Left ventricle myocardium inferior (tissue), 1 donor: ENCODE measurements around the gene VPS13D. TPM values are rescaled to one million over a fixed set of nuclear protein-coding genes. Genes with fewer than 3 reads are reported as not detected.

Source experiments
- DNase-seq: peaks from one replicate; pipeline ENCODE4 v3.0.0-alpha.2; 2020
- H3K27ac ChIP-seq: fragments of 200-600 bp; replicated peaks from 2 replicates; pipeline ENCODE4 v1.8.0; 2021
- H3K27me3 ChIP-seq: fragments of 200-600 bp; 2 replicates; pipeline ENCODE4 v1.8.0; 2021; ENCODE audit warnings: low read depth
- H3K36me3 ChIP-seq: fragments of 200-600 bp; 2 replicates; pipeline ENCODE4 v1.8.0; 2021
- H3K4me1 ChIP-seq: fragments of 200-600 bp; 2 replicates; pipeline ENCODE4 v1.8.0; 2021
- H3K4me3 ChIP-seq: fragments of 200-600 bp; 2 replicates; pipeline ENCODE4 v1.8.0; 2021; ENCODE audit warnings: mild to moderate bottlenecking, moderate library complexity
- H3K9me3 ChIP-seq: fragments of 200-600 bp; replicated peaks from 2 replicates; pipeline ENCODE4 v1.8.0; 2021
- intact Hi-C: fragments of 100-400 bp; cut with micrococcal nuclease; formaldehyde crosslinking; loops from one replicate; pipeline ENCODE4 v1.11.0; 2022
- total RNA-seq: library from RNA; stranded (reverse); fragmentation: NEBNext Ultra II Directional; extraction: Animal tissue kit (Norgen Biotek cat#: 25700); gene quantifications from one replicate; pipeline ENCODE4 v1.2.1, GENCODE V29; 2021
- TF ChIP-seq, protein P1 (sequence below): fragments of 200-600 bp; IDR thresholded peaks from 2 replicates; pipeline ENCODE4 v1.8.0; 2021; ENCODE audit warnings: antibody characterized with exemption, mild to moderate bottlenecking, borderline replicate concordance
- donor health status: DM: no; HTN: yes; CAD: no; lungs with severe emphysema.

Gene VPS13D
- total RNA-seq, 1 donor from 2014 or later, result 71.6 TPM

DNA sequence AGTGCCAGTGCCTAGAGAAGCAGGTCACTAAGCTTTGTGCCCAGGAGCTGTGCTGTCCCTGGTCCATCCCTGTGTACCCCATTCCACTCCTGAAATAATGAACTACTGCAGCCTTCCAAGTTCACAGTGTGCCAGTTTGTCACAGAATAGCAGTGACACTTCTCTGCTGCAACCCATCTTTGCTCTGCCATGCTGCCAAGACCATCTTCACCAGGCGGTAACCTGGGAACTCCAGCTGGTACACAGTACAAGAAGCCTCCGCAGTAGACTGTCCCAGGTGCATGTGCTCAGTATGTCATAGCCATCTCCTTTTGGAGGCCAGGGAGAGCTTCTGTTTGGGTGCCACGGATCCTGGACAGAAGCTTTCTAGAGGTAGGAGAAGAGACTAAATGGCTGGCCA, 250.2 kb downstream of the VPS13D start:
- H3K4me3 ChIP-seq, result no peak overlapping the region
- peak overlapping the region; percentile 89 for H3K27ac ChIP-seq
- no peaks in the 10 kb centered on the region for H3K36me3 ChIP-seq
- H3K4me1 ChIP-seq, result peaks cover 96% of the 10 kb centered on the region
- no peaks in the 10 kb centered on the region for H3K9me3 ChIP-seq
- no peaks in the 10 kb centered on the region for H3K27me3 ChIP-seq
- TF ChIP-seq, protein P1, sequence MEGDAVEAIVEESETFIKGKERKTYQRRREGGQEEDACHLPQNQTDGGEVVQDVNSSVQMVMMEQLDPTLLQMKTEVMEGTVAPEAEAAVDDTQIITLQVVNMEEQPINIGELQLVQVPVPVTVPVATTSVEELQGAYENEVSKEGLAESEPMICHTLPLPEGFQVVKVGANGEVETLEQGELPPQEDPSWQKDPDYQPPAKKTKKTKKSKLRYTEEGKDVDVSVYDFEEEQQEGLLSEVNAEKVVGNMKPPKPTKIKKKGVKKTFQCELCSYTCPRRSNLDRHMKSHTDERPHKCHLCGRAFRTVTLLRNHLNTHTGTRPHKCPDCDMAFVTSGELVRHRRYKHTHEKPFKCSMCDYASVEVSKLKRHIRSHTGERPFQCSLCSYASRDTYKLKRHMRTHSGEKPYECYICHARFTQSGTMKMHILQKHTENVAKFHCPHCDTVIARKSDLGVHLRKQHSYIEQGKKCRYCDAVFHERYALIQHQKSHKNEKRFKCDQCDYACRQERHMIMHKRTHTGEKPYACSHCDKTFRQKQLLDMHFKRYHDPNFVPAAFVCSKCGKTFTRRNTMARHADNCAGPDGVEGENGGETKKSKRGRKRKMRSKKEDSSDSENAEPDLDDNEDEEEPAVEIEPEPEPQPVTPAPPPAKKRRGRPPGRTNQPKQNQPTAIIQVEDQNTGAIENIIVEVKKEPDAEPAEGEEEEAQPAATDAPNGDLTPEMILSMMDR, result no peak
- intact Hi-C loops, result no loop called here
- no peak for DNase-seq

DNA sequence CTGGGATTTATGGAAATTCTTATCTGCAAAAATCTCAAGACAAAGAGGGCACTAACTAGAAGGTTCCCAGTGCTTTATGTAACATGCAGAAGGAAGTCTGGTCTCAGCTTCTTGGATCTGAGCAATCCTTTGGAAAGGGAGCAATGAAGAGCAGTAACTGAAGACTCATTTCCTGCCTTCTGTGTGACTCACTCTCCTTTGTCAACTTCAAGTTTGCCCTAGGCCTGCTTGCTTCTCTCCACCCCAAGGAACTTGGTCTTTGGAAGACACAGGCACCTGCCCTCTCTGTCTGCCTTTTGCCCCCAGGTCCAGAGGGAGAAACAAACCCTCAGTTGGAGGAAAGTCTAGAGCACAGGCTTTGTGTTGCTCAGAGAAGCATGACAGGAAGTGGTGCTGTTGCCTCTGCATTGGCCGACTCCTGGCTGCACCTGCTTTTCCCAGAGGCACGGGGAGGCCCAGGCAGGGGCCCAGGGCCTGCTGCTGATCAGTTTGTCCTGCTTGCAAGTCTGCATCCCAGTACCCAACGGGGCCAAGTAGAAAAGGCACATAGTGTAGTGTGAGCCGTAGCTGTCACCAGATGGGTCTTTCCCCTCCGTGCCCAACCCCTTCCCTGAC, 251.0 kb downstream of the VPS13D start:
- Histone ChIP-seq H3K27ac (peak overlapping the region; percentile 89), H3K9me3 (no peaks in the 10 kb centered on the region), H3K4me3 (no peak overlapping the region), H3K36me3 (no peaks in the 10 kb centered on the region), H3K27me3 (no peaks in the 10 kb centered on the region), H3K4me1 (peaks cover 96% of the 10 kb centered on the region)
- DNase-seq, result no peak
- TF ChIP-seq, protein P1, result no peak
- intact Hi-C loops, result no loop called here

DNA sequence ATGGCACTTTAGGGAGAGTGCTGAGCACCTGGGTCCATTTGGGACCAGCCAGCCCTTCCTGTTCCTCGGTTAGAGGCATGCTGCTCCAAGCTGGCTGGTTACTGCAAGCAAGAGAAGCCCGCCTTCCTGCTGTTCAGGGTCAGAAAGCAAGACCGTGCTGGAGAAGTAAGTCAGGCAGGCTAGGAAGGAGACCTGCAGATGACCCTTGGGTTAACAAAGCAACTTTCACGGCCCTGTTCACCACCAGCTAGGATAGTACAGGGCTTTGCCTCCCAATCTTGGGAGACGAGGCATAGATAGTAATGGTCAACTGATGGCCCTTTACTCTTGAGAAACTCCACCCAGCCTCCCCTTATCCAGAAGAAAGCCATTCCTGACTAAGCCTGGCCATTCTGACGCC, 252.1 kb downstream of the VPS13D start:
- no peaks in the 10 kb centered on the region for H3K9me3 ChIP-seq
- intact Hi-C loops, result no loop called here
- TF ChIP-seq, protein P1, result no peak
- peaks cover 96% of the 10 kb centered on the region for H3K4me1 ChIP-seq
- no peak for DNase-seq
- no peaks in the 10 kb centered on the region for H3K27me3 ChIP-seq
- no peaks in the 10 kb centered on the region for H3K36me3 ChIP-seq
- peak overlapping the region; percentile 89 for H3K27ac ChIP-seq
- H3K4me3 ChIP-seq, result no peak overlapping the region

DNA sequence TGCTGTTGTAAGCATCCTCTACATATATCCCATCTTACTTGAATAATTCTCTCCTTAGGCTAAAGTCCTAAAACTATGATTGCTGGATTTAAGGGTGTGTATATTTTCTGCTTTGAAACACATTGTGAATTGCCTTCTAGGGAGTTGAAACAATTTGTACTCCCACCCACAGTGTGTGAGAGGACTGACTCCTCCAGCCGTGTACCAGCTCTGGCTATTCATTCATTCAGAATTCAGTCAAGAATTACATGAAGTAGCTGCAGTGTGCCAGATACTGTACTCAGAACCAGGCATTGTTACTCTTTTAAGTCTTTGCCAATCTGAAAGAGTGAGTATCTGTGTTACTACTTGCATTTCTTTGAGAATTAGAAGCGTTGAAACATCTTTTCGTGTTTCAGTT, 253.2 kb downstream of the VPS13D start:
- intact Hi-C loops, result no loop called here
- Histone ChIP-seq H3K4me3 (no peak overlapping the region), H3K27ac (no peak overlapping the region), H3K9me3 (no peaks in the 10 kb centered on the region), H3K36me3 (no peaks in the 10 kb centered on the region), H3K4me1 (peaks cover 87% of the 10 kb centered on the region), H3K27me3 (no peaks in the 10 kb centered on the region)
- no peak for DNase-seq
- TF ChIP-seq, protein P1, result no peak

DNA sequence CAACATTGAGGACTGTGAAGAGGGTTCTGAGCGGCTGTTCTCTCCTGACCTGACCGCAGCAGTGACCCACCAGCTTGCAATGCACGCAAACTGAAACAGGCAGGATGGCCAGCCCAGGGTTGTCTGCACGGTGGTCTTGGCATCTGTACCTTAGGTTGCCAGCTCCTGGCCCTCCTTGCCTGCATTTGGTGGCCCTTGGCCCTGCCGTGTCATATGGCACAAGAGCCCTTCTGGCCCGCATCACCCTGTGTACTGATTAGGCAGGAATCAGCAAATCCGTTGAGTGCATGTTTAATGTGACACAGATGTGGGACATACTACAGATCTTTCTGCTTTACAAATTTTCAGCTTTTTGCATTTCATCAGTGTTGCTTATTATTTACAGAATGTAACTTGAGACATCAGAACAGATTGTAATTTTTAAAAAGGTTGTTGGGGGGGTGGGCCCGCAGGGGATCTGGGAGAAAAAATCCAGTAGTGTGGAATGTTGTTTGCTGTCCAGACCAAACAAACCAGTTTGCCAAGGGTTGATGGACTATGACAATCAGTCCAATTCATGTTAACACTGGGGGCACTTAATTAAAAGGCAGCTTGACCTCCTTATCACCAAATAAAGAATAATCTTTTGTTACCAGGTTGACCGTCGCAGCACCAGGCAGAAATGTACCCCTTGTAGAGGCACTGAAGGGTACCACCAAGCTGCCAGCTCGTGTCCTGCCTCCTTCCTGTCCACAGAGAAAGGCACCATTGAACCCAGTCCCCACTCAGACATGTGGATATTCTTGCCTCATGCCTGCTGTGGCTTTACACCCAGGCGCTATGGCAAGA, 255.6 kb downstream of the VPS13D start:
- Histone ChIP-seq H3K9me3 (no peaks in the 10 kb centered on the region), H3K4me1 (peaks cover 62% of the 10 kb centered on the region), H3K27ac (peak overlapping the region; percentile 74), H3K36me3 (peaks cover 6% of the 10 kb centered on the region), H3K4me3 (no peak overlapping the region), H3K27me3 (no peaks in the 10 kb centered on the region)
- TF ChIP-seq, protein P1, result no peak
- intact Hi-C loops, result no loop called here
- no peak for DNase-seq
